HUES64 (cell line): ENCODE results near the gene TMEM132C.

Experiments
- H3K27ac ChIP-seq: 2 replicates; pipeline ENCODE4 v1.7.0; 2013; ENCODE audit warnings: low read depth, low read length, inconsistent platforms
- H3K27me3 ChIP-seq: 2 replicates; pipeline ENCODE4 v1.6.1; 2013; ENCODE audit warnings: mild to moderate bottlenecking, low read length; ENCODE audit not compliant: insufficient read depth
- H3K36me3 ChIP-seq: 2 replicates; pipeline ENCODE4 v1.6.1; 2013; ENCODE audit warnings: mild to moderate bottlenecking, low read length; ENCODE audit not compliant: insufficient read depth
- H3K4me1 ChIP-seq: 2 replicates; pipeline ENCODE4 v1.6.1; 2013; ENCODE audit warnings: mild to moderate bottlenecking, low read length, moderate library complexity; ENCODE audit not compliant: insufficient read depth
- H3K4me3 ChIP-seq: 2 replicates; pipeline ENCODE4 v1.5.1; 2013; ENCODE audit warnings: mild to moderate bottlenecking, low read length, moderate library complexity
- H3K9ac ChIP-seq: 2 replicates; pipeline ENCODE4 v1.6.1; 2013; ENCODE audit warnings: mild to moderate bottlenecking, low read depth, low read length
- H3K9me3 ChIP-seq: 2 replicates; pipeline ENCODE4 v1.6.1; 2013; ENCODE audit warnings: low read depth, low read length; ENCODE audit not compliant: insufficient read depth
- WGBS: fragments of 150-250, 120-280 bp; methylation state at CpG from one replicate; pipeline ENCODE4 v1.1.7; 2013; ENCODE audit warnings: missing lambda C conversion rate; 5-methylcytosine and 5-hydroxymethylcytosine counted together

The TMEM132C gene

GRCh38 chr12:128449146-128449894 lies 182.3 kb downstream of the TMEM132C start:
- H3K36me3 ChIP-seq = no peaks in the 10 kb centered on the region
- H3K9ac ChIP-seq = no peak overlapping the region
- no peak overlapping the region for H3K27ac ChIP-seq
- no peaks in the 10 kb centered on the region for H3K9me3 ChIP-seq
- 91% methylated on average over 7 of the region's 7 CpGs for WGBS
- no peaks in the 10 kb centered on the region for H3K27me3 ChIP-seq
- no peak overlapping the region for H3K4me3 ChIP-seq
- H3K4me1 ChIP-seq = peaks cover 31% of the 10 kb centered on the region

DNA sequence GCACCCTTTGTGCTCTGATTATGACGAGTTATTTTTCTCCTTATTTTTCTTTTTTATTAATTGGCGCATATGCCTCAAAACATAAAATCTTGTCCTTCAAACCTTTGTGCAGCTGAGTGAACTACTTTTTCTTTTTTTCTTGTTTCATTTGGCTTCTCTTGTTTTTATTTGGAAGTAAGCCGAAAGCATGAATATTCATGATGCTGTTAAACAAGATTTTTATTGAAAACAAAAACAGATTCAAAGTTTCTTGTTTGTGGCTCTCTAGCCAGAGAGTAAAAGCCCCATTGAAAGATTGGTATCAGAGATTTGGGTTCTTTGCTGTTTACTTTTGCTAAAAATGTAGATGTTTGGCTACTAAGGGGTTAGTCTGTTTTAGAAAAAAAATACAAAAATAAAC lies 183.8 kb downstream of the TMEM132C start:
- Histone ChIP-seq H3K9ac (no peak overlapping the region), H3K36me3 (no peaks in the 10 kb centered on the region), H3K4me1 (peaks cover 17% of the 10 kb centered on the region), H3K9me3 (no peaks in the 10 kb centered on the region), H3K27ac (no peak overlapping the region), H3K4me3 (no peak overlapping the region), H3K27me3 (no peaks in the 10 kb centered on the region)
- WGBS = 95% methylated on average over 3 of the region's 3 CpGs

- Histone ChIP-seq H3K4me3 (no peak overlapping the region), H3K27ac (no peak overlapping the region), H3K36me3 (no peaks in the 10 kb centered on the region), H3K9me3 (no peaks in the 10 kb centered on the region), H3K9ac (no peak overlapping the region), H3K4me1 (peaks cover 23% of the 10 kb centered on the region), H3K27me3 (no peaks in the 10 kb centered on the region)
- 88% methylated on average over 5 of the region's 5 CpGs for WGBS
Measured at GRCh38 chr12:128455851-128456250, 188.9 kb downstream of the TMEM132C start.

GRCh38 chr12:128456922-128457321 lies 190.0 kb downstream of the TMEM132C start:
- Histone ChIP-seq H3K4me1 (peaks cover 17% of the 10 kb centered on the region), H3K9ac (no peak overlapping the region), H3K27me3 (no peaks in the 10 kb centered on the region), H3K4me3 (no peak overlapping the region), H3K9me3 (no peaks in the 10 kb centered on the region), H3K36me3 (no peaks in the 10 kb centered on the region), H3K27ac (no peak overlapping the region)
- no CpG with 5 or more reads among the region's 3 CpGs for WGBS

- Histone ChIP-seq H3K4me3 (peak overlapping the region; percentile 16; the same call in 1 of the 2 replicates), H3K27ac (peak overlapping the region; percentile 59; the same call in 1 of the 2 replicates), H3K27me3 (no peaks in the 10 kb centered on the region), H3K36me3 (no peaks in the 10 kb centered on the region), H3K4me1 (peaks cover 17% of the 10 kb centered on the region), H3K9ac (no peak overlapping the region; the same call in 1 of the 2 replicates), H3K9me3 (no peaks in the 10 kb centered on the region)
- 58% methylated on average over 5 of the region's 8 CpGs for WGBS
Measured at GRCh38 chr12:128458301-128458974, 191.5 kb downstream of the TMEM132C start.

DNA sequence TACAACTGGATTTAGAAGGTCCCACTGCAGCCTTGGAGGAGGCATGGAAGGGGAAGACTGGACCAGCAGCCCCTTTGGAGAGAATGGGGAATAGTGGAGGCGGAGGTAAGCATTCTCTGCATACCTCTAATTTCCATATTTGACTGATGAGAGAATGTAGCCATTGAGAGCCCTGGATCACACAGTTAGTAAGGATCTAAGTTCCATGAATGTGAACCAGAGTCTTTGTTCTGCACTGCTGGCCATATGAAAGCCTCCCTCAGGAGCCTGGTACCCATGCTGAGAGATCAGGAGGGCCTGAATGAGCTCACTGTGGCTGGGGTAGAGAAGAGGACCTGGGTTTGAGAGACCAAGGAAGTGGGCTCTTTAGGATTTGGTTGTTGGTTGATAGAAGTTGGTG lies 192.1 kb downstream of the TMEM132C start:
- H3K27me3 ChIP-seq = no peaks in the 10 kb centered on the region
- H3K36me3 ChIP-seq = no peaks in the 10 kb centered on the region
- H3K9ac ChIP-seq = no peak overlapping the region; the same call in 1 of the 2 replicates
- H3K9me3 ChIP-seq = no peaks in the 10 kb centered on the region
- WGBS = no CpG with 5 or more reads among the region's 1 CpG
- H3K4me3 ChIP-seq = peak overlapping the region; percentile 16; the same call in 1 of the 2 replicates
- H3K4me1 ChIP-seq = peaks cover 17% of the 10 kb centered on the region
- peak overlapping the region; percentile 59; the same call in 1 of the 2 replicates for H3K27ac ChIP-seq

DNA sequence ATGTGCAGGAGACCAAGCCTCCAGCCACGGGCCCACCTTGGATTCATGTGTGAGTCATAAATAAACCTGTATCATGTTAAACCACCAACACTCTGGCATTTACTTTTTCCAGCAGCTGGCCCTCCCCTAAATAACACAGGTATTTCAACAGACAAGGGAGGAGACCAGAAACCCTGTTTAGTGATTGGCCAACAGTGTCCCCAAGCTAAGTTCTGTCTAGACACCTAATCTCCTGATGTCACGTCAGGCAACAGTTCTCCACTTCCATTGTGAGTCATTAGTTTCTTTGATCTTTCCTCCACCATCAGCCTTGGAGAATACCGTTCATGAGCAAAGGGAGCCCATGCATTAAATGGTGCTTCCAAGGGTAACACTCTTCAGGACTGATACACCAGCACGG lies 196.9 kb downstream of the TMEM132C start:
- H3K36me3 ChIP-seq = no peaks in the 10 kb centered on the region
- WGBS = 87% methylated on average over 4 of the region's 4 CpGs
- no peak overlapping the region for H3K27ac ChIP-seq
- H3K4me3 ChIP-seq = no peak overlapping the region
- H3K4me1 ChIP-seq = peaks cover 5% of the 10 kb centered on the region; the same call in 1 of the 2 replicates
- no peak overlapping the region for H3K9ac ChIP-seq
- H3K9me3 ChIP-seq = no peaks in the 10 kb centered on the region
- no peaks in the 10 kb centered on the region for H3K27me3 ChIP-seq

DNA sequence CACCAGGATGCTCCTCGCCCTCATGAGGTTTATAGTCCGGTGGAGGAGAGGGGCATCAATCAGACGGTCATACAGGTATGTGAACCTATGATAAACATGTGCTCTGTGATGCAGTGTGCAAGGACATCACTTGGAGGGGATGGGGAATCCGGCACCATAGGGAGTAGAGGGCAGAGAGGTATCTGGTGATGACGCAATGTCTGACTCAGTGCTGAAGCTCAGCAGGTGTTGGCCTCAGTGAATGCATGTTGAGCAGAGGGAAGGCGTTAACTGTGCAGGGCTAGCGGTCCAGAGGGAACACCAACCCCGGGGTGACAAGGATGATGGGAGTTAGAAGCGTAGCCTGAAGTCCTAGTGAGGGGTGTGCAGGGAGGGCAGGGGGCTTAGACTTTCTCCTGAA lies 200.9 kb downstream of the TMEM132C start:
- Histone ChIP-seq H3K4me1 (no peaks in the 10 kb centered on the region), H3K27ac (no peak overlapping the region), H3K9ac (no peak overlapping the region), H3K4me3 (no peak overlapping the region), H3K36me3 (no peaks in the 10 kb centered on the region), H3K9me3 (no peaks in the 10 kb centered on the region), H3K27me3 (no peaks in the 10 kb centered on the region)
- 83% methylated on average over 9 of the region's 9 CpGs for WGBS

GRCh38 chr12:128468926-128469325 lies 202.0 kb downstream of the TMEM132C start:
- Histone ChIP-seq H3K27ac (no peak overlapping the region), H3K9ac (no peak overlapping the region), H3K4me3 (no peak overlapping the region), H3K4me1 (no peaks in the 10 kb centered on the region), H3K9me3 (no peaks in the 10 kb centered on the region), H3K27me3 (no peaks in the 10 kb centered on the region), H3K36me3 (no peaks in the 10 kb centered on the region)
- 99% methylated on average over 4 of the region's 4 CpGs for WGBS

DNA sequence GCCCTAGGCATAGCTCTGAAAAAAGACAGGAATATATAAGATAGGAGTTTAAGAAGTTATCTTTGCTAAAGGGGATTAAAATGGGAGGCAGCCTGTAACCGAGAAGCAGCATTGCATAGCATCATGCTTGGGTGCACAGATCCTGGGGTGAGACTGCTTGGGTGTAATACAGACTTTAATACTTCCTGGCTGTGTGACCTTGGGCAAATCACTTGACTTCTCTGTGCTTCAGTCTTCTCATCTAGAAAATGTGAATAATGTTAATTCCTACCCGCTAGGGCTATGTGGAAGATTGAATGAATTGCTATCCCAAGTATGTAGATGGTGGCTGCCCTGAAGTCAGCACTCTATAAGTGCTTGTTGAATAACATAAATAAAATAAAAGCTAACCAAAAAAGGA lies 204.5 kb downstream of the TMEM132C start:
- Histone ChIP-seq H3K9ac (no peak overlapping the region), H3K27ac (no peak overlapping the region), H3K36me3 (no peaks in the 10 kb centered on the region), H3K4me1 (peaks cover 6% of the 10 kb centered on the region), H3K4me3 (no peak overlapping the region), H3K27me3 (no peaks in the 10 kb centered on the region), H3K9me3 (no peaks in the 10 kb centered on the region)
- 87% methylated on average over 2 of the region's 2 CpGs for WGBS

DNA sequence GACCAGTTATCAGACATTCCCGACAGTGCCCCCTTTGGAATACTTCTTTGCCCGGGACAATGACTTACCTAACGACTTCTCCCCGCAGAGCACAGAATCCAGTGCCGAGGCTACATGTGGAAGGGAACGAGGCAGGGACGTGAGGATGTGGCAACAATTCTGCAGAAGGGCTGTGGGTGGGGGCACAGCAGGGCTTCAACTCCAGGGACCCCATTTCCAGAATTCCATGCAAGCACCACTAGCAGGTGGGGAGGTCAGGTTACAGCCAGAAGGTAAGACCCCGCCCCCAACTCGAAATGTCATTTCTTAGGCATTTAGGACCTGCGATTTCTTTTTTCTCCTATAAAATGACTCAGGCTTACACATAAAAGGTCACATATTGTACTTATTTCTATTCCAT lies 207.9 kb downstream of the TMEM132C start:
- no peak overlapping the region for H3K27ac ChIP-seq
- no peak overlapping the region for H3K9ac ChIP-seq
- WGBS = 61% methylated on average over 10 of the region's 10 CpGs

More for the DNA sequence above, 207.9 kb downstream of the TMEM132C start:
- Histone ChIP-seq H3K4me1 (peaks cover 6% of the 10 kb centered on the region), H3K27me3 (no peaks in the 10 kb centered on the region), H3K4me3 (no peak overlapping the region), H3K36me3 (no peaks in the 10 kb centered on the region), H3K9me3 (no peaks in the 10 kb centered on the region)
